GM15510 (cell line): Measurements from ENCODE around the gene SESN1.

Experiments used
- POLR2A ChIP-seq: IDR thresholded peaks from 3 replicates; pipeline ENCODE4 v1.6.1; 2011; ENCODE audit warnings: borderline replicate concordance; ENCODE audit not compliant: insufficient read length; ENCODE audit errors: extremely low read depth

The SESN1 gene

DNA sequence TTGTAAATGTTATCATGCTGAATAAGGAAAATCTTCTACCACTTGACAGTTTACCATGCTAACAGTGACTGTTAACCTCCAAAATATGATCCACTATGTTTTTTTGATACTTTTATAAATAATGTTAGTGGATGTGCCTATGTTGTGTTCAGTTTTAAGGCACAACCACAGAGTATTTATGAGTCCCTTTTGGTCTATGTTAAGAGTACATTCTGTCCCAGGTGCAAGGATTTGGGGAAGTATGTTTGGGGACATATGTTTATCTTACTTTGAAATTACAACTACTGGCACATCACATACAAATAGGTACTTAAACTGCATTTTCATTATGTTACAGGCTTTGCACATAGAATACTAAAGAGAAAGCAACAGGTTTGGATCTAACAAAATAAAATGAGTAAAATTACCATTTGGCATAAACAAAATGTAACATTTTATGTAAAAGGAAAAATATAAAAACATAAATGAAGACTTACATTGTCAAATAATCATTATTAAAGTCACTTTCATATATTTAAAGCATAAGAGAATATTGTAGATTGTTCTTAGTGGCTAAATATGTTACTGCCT lies 71.2 kb downstream of the SESN1 start:
- no peak for TF ChIP-seq POLR2A

DNA sequence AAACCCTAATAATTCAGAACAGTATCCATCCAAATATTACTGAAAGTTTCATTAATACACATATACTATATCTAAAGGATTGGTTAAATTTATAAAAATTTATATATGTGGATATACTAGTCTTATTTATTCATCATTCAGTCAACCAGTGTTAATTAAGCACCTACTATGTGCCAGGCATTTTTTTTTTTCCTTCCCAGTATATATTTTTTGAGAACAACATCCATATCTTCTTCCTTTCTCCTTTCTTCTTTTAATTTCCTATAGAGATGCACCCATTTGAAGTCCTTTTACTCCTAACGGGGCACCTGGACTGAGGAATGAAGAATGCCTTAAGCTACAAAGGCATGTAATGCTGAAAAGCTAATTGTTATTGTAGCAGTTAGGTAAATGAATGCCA lies 72.8 kb downstream of the SESN1 start:
- TF ChIP-seq POLR2A = no peak

DNA sequence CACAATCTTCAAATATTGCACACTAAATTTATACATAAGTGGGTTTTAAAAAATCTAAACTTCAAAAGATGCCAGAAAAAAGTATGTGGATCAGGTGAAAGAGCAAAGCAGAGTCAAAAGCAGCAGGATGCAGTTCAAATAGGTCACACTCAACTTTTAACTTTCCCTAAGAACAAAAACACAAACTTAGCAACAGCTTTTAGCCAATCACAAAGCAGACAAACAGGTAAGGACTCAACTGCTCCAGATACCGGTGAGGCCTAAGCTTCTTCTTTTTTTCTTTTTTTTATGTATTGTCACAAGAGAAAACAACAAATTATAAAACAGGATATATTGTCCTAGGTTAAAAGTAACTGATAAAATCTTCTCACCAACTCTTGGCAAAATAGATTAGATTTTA lies 74.7 kb downstream of the SESN1 start:
- TF ChIP-seq POLR2A = no peak

DNA sequence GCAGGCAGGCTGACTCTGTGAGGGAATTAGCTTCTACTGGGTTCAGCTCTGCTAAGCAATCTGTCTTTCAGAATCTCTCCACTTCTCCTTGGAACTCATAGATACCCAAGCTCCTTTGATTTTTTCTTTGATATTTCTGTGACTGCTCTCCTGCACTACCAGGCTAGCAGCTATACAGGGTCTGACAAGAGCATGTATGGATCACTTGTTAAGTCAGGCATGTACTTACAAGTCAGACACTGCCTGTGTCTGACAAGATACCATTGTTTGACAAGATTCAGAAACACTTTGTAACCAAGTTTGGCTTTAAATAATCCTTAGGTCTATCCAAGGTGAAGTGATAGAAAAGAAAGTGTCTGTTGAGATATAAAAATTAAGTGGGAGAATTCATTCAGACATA lies 79.5 kb downstream of the SESN1 start:
- no peak for TF ChIP-seq POLR2A

DNA sequence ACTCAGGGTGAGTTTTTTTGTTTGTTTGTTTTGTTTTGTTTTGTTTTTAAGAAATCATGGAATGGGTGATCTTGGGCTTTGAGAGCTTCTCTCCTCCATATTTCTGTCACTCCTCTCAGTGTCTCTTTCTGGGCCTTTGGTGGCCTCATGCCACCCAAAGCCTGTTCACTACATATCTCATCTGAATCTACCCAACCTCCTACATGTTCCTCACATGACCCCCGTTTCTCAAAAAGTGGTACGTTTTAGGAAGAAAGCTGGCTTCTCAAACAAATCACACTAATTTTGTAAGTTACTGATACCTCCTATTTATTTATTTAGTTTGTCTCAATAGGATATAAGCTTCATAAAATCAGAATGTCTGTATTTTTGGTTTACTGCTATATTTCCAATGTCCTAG lies 80.0 kb downstream of the SESN1 start:
- TF ChIP-seq POLR2A = no peak

DNA sequence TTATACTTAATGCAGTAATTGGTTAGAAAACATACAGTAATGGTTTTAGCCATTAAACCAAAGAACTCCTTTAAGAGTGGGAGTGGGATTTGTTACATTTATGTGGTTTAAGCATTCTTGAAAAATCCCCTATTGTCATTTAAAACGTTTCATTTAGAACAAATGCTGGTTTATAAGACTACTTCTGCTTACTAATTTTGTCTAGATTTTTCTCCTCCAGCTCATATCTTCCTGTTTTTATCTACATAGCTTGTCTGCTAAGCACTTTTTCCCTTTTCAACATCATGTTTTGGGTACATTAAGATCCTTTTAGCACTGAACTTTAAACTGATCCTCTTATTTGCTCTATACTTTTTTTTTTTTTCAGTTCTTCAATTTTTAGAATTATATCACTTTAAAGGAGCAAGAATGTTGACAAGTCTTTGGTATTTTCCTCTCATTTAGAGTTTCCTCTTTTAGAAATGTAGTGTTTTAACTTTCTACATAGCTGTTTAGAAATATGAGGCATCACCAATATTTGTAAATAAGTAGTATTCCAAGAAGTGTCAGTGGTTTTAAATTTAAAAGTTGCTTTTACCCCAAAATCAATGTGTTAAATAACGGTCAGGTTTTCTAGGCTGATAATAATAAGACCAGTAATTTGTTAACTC lies 80.9 kb downstream of the SESN1 start:
- no peak for TF ChIP-seq POLR2A

DNA sequence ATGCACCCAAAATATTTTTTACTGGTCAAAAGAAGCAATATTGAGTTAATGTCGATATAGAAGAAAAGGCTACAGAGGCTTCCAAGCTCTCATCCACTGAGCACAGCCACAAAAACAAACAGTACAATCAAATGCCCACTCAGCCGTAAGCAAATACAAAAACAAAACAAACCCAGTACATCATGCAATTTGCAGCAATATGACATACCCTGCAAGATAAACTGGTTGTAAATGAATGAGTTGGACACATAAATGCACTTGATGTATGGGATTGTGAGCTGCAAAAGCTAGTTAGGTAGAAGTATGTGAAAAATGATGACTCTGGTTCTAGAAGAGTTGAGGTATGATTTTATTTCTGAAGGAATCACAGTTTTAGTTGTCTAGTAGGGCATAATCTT lies 83.9 kb downstream of the SESN1 start:
- TF ChIP-seq POLR2A = no peak

DNA sequence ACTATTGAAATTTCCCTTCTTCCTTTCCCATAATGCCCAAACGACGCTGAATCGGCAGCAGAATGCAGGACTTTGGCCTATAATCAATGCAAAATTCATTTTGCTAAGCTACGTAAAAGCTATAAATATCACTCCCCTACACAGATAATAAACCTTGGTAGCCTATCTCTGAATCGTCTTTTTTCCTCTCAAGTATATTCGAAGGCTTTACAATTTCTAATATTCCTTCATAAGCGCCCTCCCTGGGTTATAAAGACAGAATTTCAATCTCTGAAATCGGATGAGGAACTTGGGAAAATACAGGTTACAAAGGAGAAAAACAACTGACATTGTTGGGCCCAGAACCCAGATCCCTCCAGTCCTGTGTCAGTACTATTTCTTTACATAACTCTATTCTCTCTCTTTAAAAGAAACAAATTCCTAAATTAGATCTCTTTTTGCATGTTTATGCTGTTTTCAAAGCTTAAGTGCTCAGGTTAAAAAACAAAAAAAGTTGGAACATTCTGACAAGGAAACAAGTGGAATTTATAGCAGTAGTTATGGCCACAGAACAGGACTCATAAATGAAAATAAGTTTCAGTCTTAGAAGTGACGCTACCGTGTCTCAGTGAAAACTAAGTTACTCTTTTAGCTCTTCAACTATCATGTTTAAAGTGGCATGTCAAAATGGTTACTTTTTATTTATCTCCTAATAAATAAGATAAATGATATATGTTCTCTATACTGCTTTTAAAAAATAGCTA lies 84.5 kb downstream of the SESN1 start:
- TF ChIP-seq POLR2A = no peak

DNA sequence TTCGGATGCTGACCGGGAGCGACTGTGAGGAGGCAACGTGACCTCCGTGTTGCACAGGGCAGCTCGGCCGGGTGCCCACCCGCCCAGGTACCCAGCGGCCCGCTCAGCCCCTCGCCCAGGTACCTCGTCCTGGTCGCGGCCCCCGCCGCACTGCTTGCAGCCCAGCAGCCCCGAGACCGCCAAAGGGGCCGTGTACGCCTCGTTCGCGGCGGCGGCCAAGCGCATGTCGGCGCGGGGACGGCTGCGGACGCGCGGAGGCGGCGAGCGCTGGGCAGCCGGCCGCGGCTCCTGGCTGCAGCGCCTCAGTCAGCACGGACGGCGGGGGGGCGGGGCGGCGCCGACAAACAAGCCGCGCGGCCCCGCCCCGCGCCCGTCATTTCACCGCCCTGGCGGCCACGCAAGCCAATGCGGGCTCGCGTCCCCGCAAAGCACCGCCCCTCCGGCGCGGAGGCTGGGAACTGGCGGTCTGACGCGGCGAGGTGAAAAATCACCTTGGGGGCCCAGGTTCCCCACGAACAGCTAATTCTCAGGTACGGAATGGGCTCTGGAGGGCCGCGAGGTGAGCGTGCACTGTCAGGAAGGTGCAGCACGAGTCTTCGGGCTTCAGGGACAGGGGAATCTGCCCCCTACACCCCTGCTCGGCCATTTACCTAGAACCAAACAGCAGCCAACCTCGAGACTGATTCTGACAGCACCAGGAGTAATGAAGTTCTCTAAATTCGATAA lies 85.2 kb downstream of the SESN1 start:
- TF ChIP-seq POLR2A = no peak

DNA sequence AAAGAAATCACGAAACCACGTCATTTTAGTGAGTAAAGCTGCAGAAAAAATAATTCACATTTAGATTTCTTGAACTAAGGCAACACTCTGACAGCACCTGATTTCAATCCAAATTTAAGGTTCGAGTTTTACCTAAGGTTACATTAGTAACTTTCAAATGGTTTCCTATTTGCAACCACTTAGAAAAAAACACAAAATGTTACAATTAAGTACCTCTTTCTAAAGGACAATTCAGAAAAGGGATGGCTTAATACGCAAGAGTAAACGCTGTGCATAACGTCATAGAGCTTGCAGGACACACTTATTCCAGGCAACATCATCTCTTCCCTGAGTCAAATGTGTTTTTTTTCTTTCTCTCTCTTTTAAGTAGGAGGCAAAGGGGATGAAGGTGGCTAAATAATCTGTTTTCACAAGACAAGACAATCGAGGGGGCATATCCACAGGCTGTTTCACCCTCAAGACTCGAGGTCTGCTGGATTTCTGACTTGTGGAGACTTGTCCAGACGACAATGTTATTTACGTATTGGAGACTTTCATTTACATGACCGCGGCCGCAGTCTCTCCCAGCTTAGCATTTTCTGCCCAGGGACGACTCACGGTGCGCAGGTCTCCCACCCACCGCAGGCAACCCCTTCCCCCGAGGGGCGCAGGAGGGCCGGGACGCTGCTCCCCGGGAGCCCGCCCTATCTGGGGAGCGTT lies 86.0 kb downstream of the SESN1 start:
- no peak for TF ChIP-seq POLR2A

DNA sequence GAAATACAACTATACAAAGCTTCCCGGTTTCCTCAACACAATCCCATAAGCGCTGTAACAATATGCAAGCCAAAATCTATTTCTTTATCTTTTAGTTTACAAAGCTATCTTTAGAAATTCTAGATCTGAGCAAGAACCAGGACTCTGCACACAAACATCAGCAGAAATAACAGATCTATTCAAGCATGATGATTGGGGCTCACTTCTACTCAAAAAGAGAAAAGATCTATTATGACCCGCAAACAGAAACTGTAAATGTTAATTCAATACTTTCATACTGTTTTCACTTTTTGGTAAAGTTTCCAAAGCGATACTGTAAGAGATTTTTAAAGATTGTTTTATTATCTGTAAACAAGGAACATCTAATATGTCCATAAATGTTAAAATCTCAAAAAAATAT lies 86.6 kb downstream of the SESN1 start:
- no peak for TF ChIP-seq POLR2A

DNA sequence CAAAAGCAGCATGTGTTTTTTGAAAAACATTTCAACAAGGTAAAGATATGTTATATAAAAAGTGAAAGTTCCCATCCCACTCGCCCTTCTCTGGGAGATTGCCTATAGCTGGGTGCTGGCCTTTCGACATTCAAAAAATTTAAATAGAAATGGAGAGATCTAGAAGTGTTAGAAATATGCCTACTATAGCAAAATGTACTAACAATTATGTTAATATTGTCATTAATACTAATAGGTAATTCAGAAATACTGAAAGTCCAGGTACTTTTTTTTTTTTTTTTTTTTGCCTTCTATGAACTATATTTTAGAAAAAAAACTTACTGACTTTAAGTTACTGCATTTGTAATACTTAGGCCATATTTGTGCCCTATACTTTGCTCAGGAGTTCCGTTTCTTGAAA lies 87.1 kb downstream of the SESN1 start:
- no peak for TF ChIP-seq POLR2A

DNA sequence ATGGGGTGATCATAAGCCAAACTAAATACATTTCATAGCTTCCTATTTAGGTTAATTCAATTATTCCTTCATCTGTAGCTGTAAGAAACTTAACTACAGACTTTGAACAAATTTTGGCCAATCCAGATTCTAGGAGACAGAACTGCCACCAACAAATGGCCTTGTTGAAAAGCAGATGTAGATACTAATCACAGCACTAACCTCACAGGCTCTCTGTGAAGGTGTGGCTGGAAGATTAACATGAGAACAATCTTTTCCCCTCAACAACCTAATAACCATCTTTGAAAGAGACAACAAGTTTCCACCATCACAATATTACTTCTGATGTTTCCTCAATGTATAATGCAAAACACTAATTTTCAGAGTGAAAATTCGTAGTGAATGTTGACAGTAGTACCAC lies 87.8 kb downstream of the SESN1 start:
- no peak for TF ChIP-seq POLR2A

DNA sequence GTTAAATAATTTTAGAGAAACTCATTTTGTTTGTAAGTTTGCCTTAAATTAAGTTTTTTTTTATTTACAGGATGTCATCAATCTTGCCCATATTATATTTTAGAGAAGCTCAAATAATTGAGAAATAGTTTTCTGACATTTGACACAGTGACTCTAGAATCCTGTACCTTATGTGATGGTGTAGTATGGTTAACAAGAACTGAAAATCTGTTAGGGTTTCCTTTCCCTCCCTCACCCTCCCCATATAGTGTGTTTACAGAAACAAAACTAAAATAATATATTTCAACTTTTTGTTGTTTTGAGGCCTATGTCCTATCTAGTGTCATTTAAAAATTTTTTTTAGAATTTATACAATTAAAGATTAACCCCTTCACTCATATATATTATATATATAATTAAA lies 91.8 kb downstream of the SESN1 start:
- TF ChIP-seq POLR2A = no peak
